Skeletal muscle satellite cell (primary cell): ENCODE measurements around the gene ZNF831.

ENCODE experiments used
- H3K27me3 ChIP-seq: 2 replicates; pipeline ENCODE4 v1.7.0; 2013; ENCODE audit warnings: low read length; ENCODE audit not compliant: control insufficient read depth, insufficient read depth
- H3K36me3 ChIP-seq: 2 replicates; pipeline ENCODE4 v1.7.0; 2013; ENCODE audit warnings: mild to moderate bottlenecking, control low read depth, low read length; ENCODE audit not compliant: insufficient read depth
- H3K4me1 ChIP-seq: 2 replicates; pipeline ENCODE4 v1.7.0; 2013; ENCODE audit warnings: low read length; ENCODE audit not compliant: control insufficient read depth, insufficient read depth
- H3K4me2 ChIP-seq: 2 replicates; pipeline ENCODE4 v1.7.0; 2013; ENCODE audit warnings: mild to moderate bottlenecking, low read length
- H3K4me3 ChIP-seq: 2 replicates; pipeline ENCODE4 v1.7.0; 2013; ENCODE audit warnings: low read length
- H3K9ac ChIP-seq: 2 replicates; pipeline ENCODE4 v1.7.0; 2013; ENCODE audit warnings: mild to moderate bottlenecking, low read depth, low read length, moderate library complexity
- H3K9me3 ChIP-seq: replicated peaks from 2 replicates; pipeline ENCODE4 v1.7.0; 2013; ENCODE audit warnings: mild to moderate bottlenecking, control low read depth, low read length

The ZNF831 gene

GRCh38 chr20:59305908-59306655 lies 142.5 kb downstream of the ZNF831 start:
- H3K36me3 ChIP-seq: no peaks in the 10 kb centered on the region
- H3K4me3 ChIP-seq: no peak overlapping the region
- no peaks in the 10 kb centered on the region for H3K9me3 ChIP-seq
- no peaks in the 10 kb centered on the region for H3K4me1 ChIP-seq
- no peak overlapping the region for H3K4me2 ChIP-seq
- H3K27me3 ChIP-seq: no peaks in the 10 kb centered on the region
- no peak overlapping the region for H3K9ac ChIP-seq

GRCh38 chr20:59307270-59307669 lies 143.6 kb downstream of the ZNF831 start:
- Histone ChIP-seq H3K4me3 (no peak overlapping the region), H3K4me1 (no peaks in the 10 kb centered on the region), H3K9me3 (no peaks in the 10 kb centered on the region), H3K36me3 (no peaks in the 10 kb centered on the region), H3K27me3 (no peaks in the 10 kb centered on the region), H3K4me2 (no peak overlapping the region), H3K9ac (no peak overlapping the region)
